HG03521 (cell line): ENCODE data around the gene LBHD1.
"Not testable (repeated sequence)": the region's sequence is repeated elsewhere in the genome, so short reads cannot be mapped to it uniquely, and the experiment has no call there.

Source experiments
- ATAC-seq: cut with Tn5 transposase; IDR thresholded peaks from one replicate; pipeline ENCODE4 v1.9.1; 2021; ENCODE audit warnings: mild to moderate bottlenecking, moderate library complexity; ENCODE audit not compliant: unreplicated experiment

Gene LBHD1

DNA sequence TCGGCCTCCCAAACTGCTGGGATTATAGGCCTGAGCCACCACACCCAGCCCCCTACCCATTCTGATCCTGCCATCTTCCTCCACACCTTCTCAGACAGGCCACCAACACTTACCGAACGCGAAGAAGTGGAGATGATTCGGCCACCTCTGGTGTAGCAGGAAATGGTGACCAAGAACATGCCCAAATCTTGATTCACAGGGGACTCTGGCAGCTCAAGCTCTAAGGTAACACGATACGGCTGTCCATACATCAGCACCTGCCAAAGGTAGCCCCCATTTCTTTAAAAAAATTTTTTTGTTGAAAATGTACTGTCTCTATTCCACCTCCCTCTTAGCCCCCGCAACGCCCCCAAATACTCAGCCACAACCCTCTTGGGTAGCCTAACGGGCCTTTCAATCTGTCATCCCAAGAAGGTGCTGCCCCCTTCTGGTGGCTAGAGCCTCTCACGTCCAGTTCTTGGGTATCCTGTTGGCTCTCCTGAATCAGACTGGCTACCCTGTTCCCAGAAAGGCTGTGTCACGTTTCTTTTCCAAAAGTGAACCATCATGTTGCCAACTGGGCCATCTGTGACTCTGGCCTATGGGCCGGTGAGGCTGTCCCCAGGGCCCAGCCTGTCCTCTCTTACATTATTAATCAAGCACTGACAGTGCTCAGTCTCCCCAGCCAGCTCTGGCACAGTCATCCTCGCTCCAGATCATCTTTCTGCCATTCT is 22.5 kb upstream of the LBHD1 start:
- no peak for ATAC-seq

DNA sequence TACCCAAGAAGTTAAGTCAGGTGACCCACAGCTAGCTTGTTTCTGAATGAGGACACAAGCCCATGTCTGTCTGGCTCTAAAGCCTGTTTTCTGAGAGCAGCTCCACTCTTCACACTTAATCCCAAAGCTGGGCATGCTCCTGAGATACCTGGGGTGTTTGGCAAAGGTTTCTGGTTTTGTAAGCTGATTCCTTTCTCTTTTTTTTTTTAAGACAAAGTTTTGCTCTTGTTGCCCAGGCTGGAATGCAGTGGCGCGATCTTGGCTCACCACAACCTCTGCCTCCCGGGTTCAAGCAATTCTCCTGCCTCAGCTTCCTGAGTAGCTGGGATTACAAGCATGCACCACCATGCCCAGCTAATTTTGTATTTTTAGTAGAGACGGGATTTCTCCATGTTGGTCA is 21.6 kb upstream of the LBHD1 start:
- not testable (repeated sequence) for ATAC-seq

DNA sequence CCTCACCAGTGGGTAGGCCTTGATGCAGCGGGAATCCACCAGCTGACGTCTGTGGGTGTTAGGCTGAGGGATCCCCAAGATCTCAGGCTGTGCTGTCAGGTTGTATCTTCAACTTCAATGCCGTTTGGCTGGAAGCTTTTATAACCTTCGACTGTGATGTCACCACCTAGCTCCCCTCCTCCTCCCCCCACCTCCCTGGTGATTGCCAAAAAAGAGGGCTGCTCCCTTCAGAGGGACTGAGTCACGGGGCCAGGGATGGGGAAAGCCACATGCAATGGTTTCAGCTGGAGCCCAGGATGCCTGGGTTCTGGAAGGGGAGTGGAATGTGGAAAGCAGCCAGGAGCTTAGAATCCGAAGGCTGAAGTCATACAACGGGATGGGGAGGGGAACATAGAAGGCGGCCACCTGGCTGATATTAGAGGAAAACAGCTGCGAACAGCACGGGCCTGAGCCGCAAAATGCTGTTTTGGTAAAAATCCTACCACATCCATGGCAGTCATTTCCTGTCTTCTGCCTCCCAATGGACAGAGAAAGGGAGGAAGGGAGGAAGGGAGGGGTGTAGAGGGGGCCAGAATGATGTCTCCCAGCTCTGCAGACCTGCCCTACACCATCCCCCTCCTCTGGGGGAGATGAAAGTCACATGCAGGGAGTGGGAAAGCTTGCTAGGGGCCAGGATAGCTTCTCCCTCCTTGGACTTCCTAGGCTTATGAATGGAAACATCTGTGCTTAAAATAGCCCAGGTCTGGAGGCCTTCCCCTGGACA is 17.5 kb upstream of the LBHD1 start, which contains the start of gene LRRN4CL:
TSS of gene LRRN4CL (minus strand) at position 110 of the 763 bp plus-strand sequence. CDS start 1,022 bp downstream, outside the sequence.
- no peak for ATAC-seq

DNA sequence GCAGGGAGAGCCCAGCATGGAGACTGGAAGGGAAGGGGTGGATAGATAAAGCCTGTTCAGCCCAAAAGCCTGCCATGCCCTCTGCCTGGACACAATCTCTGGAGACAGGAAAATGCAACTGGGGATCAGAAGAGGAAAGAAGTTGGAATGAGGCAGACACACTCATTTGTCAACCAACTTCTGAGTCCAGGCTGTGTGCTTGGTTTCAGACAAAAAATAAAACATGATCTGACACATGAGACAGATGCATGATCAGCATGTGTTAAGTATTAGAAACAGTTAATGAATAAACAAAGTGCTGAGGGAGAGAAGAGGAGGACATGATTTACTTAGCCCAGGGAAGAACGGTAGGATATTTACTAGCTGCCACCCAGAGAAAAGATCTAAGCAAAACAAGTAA is 16.4 kb upstream of the LBHD1 start:
- no peak for ATAC-seq

DNA sequence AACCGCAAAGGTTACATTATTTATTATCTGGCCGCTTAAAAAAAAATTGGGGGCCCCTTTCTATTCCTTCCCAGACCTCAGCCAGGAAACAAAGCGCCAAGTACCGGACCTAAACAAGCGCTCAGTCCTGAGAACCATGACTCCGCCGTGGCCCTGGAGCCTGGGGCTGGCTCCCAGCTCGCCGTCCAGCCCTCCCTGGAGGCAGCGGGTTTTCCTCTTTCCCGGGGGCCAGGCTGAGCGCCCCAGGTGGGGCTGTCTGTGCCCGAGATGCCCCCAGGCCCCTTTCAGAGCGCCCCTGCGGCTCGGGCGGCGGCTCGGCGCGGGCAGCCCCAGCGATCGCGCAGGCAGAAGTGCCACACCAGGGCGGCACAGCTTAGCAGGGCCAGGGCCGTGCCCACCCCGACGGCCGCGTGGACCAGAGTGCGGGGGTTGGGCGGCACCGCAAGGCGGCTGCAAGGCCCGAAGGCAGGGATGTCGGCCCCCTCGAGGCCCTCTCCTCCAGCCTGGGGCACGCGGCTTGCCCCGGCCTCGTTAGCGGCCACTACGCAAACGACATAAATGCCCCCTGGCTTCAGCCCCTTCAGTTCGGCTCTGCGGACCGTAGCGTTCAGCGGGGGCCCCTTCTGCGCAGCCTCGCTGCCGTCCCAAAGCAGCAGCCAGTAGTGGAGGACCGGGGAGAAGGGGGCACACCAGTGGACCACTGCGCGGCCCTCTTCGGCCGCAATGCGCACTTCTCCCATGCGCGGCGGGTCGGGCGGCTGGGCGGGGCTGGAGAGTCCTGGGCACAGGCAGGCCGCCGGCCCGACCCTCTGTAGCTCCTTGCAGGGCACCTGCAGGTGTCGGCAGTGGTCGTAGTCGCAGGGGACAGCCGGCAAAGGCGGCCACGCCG is 15.7 kb upstream of the LBHD1 start:
- no peak for ATAC-seq

DNA sequence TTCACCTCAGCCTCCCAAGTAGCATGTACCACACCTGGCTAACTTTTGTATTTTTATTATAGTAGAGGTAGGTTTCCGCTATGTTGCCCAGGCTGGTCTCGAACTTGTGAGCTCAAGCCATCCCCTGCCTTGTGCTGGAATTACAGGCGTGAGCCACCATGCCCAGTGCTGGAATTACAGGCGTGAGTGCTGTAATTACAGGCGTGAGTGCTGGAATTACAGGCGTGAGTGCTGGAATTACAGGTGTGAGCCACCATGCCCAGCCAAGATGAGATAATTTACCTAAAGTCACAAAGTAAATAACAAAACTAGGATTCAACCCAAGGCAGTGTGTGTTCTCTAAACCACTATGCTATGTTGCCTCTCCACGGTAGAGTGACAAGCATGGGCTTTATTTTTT is 10.5 kb upstream of the LBHD1 start:
- no peak for ATAC-seq

DNA sequence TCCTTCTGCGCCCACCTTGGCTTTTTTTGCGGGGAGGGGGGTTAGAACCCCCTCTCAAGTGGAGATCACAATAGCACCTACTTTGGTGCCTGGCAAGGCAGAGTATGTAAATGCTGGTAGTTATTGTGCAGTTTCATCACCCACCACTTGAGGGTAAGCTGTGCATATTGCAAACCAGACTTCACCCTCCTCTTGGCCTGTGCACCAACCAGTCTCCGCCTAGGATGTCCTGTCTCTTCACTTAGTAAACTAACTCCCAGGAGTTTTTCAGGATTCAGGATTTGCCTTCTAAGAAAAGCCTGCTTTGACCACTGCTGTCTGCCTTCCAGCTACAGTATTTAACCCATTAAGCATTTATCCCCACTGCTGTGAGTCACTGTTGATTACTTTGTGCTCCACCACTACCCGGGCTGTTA is 8.8 kb upstream of the LBHD1 start:
- no peak for ATAC-seq

DNA sequence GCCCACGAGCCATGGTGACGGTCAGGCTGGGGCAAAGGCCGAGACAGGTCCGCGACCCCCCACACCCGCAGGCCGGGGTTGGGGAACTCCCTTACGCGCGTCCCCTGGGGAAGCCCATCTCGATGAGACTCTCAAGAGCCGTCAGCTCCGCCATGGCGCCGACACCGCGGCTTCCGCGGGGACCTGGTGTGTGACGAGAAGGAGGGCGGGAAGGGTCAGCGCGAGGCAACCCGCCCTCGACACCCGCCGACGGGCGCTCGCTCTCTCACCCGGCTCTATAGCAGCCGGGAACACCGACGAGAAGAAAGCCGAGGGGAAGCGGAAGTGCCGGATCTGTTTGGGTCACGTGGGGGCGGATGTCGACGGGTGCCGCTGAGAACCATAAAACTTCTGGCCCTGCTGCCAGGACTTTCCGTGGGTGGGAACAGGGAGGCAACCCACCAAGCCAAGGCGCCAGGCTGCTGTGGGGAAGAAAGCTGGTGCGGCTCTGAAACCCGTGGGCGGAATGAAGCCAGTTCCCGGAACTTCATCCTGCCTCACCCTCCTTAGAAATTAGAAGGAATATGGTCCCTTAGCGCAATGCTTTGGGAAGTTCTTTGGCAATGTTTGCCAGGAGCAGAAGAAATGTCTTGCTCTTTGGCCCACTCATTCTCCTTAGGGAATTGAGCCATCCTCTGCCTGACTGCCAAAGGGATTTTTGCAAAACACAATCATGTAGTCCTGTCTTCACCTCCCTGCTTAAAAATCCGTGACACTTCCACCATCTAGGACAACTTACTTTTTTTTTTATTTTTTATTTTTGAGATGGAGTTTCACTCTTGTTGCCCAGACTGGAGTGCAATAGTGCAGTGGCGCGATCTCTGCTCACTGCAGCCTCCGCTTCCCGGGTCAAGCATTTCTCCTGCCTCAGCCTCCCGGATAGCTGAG is 7.0 kb upstream of the LBHD1 start, which contains the start of gene UBXN1:
TSS of gene UBXN1 (minus strand) at position 304 of the 927 bp plus-strand sequence. CDS start at position 154, 150 bp downstream.
- ATAC-seq: peak; percentile 72

DNA sequence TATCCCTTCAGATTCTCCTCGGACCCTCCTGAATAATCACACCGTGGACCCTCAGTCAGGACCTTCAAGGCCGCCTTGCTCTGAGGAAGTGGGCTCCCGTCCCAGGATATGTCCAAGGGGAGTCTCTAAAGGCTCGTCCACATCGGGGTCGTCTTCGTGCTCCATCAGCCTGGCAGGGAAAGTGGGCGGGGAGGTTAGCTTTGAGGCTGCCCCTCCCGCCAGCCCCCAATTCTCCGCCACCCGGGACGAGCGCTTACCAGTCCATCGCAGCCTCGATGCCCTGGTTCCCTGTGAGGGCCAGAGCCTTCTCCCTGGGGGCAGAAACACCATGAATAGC is 6.3 kb upstream of the LBHD1 start:
- ATAC-seq: no peak

DNA sequence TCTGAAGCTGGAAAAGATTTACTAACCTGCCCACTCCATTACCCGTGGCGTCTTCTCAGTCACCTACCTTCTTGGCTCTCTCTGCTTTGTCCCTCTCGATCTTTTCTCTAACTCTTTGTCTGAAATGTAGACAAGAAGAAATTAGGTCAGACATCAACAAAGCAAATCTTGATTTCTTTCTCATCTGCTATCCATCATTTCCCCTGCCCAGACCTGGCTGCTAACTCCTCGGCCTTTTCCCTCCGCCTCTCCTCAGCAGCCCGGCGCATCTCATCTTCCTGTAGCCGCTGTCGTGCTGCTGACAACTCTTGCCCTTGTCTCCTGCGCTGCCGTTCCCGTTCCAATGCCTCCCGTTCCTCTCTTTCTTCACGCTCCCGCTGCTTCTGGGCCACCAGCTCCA is 5.6 kb upstream of the LBHD1 start:
- no peak for ATAC-seq

DNA sequence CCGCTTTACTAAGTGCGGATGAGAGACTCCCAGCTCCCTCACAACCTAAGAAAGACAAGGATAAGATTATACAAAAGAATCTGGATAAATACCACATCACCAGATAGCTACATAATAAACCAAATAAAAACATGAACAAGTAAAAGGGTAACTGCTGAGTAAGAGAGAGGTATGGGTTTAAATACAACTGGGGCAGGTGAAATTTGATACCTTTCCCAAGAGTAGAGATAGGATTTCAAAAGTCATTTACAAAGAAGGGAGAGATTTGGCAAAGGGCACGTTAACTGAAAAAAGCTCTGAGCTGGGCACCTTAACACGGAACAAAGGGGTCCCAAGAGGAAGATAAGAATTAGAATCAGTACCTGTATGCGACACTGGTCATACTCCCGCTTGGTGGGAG is 5.1 kb upstream of the LBHD1 start:
- ATAC-seq: no peak

DNA sequence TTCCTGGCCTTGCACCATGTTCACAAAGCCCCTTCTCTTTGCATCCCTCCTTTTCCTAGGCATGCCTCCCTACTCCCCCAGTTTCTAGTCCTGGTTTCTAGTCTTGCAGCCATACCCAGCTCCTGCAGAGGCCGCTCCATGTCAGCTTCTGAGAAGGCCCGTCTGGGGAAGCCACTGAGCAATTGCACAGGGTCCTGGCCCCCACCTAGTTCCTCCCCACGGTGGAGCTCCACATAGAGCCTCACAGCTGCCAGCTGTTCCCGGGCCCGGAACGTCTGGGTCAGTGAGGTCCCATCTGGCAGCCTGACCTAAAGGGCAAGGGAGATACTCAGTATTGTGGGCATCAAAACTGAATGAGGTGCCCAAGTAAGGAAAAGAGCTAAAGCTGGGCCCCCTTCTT is 4.6 kb upstream of the LBHD1 start:
- ATAC-seq: no peak

DNA sequence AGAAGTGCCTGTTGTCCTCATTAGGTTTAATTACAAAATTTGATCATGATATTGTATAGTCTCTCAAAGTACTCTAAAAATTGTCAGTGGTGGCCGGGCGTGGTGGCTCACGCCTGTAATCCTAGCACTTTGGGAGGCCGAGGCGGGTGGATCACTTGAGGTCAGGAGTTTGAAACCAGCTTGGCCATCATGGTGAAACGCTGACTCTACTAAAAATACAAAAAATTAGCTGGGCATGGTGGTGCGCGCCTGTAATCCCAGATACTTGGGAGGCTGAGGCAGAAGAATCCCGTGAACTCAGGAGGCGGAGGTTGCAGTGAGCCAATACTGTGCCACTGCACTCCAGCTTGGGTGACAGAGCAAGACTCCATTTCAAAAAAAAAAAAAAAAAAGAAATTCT is 3.3 kb upstream of the LBHD1 start:
- not testable (repeated sequence) for ATAC-seq

DNA sequence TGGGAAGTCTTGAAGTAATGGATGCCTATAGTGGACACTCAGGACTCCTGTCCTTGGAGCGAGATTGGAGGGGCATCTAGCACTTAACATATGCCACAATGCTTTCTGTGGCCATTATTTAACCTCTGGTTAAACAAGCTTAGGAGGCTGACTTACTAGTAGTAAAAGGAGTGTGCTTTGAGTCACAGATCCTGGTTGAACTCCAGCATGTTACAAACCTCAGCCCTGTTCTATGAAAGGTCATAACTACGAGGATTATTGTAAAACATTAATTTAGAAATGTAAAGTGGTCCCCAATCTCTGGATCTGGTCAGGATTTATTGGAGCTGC is 1.1 kb upstream of the LBHD1 start:
- ATAC-seq: no peak

DNA sequence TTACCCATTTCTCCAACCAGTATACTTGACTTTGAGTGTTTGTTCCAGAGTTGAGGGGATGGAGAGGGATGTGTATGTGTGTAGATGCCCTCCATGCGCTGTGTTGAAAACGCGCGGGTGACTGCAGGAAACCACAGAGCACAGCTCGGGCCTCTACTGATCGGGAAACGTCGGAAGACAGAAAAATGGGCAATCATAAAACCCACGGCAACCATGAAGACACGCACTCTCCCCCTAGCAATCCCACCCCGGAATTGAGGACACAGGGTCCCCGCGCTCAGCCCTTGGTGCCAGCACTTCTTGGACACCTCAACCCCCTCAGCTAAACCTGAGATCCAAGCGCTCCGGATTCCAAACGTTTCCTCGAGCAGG is 845 bp downstream of the LBHD1 start:
- peak; percentile 23 for ATAC-seq

DNA sequence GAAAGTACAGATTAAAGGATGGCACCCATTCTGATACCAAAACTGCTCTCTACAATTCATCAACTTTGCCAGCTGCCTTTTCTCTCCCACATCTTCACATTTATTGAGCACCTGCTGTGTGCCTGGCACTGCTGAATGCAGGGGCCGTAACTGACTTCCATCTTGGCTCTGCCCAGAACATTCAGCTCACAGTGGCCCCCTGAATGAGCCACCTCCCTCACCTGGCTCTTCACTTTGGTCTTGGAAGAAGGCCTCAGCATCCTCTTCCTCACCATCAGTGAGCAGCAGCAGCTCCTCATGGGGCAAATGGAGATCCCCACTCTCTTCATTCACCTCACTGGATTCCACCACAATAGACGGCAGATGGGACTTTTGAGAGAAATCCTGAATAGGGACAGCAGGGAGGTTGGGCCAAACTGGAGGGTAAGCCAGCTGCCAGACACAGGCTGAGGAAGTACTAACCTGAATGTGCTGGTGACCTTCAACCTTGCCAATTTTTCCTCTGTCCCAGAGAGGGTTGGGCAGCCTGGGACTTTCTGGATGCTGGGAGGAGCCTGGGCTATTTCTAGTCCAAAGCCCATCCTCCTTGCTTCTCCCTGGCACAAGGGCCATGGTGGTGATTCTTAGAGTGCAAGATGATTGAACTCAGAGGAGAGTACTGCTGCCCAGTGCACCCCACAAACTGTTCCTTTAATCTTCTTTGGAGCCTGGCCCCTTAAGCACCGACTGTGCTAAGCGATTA is 2.5 kb downstream of the LBHD1 start:
- ATAC-seq: no peak

DNA sequence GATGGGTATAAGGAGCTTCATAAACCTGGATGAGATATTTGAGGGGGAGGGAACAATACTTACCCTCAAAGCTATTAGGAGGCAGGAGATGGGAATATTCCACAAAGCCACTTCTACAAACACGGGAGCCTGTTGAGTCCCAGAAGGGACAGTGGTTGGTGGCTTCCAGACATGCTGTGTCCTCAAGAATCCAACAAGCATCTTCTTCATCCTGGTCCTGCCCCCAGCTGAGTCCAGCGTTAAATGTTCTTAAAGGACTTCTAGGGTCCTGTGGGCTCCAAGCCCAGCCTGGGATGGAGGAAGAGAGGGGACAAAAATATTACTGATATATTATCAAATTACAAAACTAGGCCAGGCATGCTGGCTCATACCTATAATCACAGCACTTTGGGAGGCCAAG is 4.6 kb downstream of the LBHD1 start:
- no peak for ATAC-seq

DNA sequence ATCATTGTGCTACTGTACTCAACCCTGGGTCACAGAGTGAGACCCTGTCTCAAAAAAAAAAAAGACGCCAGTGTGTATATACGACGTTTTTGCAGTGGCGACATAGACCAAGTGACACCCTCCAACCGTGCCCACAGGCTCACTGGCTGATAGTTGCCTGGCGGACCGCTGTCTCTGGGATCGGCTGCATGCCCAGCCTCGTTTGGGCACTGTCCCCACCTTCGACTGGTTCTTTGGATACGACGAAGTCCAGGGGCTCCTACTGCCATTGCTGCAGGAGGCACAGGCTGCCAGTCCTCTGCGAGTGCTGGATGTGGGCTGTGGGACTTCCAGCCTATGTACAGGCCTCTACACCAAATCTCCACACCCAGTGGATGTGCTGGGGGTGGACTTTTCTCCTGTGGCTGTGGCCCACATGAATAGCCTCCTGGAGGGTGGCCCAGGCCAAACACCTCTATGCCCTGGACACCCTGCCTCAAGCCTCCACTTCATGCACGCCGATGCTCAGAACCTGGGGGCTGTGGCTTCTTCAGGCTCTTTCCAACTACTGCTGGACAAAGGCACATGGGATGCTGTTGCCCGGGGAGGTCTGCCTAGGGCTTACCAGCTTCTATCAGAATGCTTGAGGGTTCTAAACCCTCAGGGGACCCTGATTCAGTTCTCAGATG is 5.7 kb downstream of the LBHD1 start:
- ATAC-seq: no peak

DNA sequence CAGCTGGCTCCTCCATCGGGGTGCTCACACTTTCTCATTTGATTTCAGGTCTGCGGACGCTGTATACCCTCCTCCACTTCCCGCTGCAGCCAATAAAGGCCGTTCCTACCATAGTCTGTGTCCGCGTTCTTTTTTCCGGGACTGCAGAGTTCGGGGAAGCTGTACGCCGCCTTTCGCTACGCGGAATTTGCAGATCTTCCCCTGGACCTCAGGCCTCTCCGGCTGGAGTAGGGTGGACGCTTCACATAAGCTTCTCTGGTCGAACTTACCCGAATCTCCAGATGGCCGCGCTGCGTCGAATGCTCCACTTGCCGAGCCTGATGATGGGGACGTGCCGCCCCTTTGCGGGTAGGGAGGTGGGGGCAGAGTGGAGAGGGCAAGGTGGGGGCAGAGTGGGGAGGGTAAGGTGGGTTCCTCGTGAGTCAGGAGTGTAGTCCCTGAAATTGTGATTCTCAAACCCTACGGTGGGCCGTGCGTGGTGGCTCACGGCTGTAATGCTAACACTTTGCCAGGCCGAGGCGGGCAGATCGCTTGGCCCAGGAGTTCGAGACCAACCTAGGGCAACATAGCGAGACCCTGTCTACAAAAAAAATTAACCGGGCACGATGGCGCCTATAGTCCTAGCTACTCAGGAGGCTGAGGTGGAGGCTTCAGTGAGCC is 6.3 kb downstream of the LBHD1 start:
- peak; percentile 7 for ATAC-seq
